Transverse colon (tissue), 4 donors: Measurements from ENCODE around the gene SESN3. TPM values are rescaled to one million over a fixed set of nuclear protein-coding genes. Genes with fewer than 3 reads are reported as not detected.
"Not testable (repeated sequence)": the region's sequence is repeated elsewhere in the genome, so short reads cannot be mapped to it uniquely, and the experiment has no call there.

Experiments
- DNase-seq: peaks from one replicate; pipeline ENCODE4 v3.0.0-alpha.2; 2019
- H3K27ac ChIP-seq, 4 donors: fragments of 200-600 bp; sonication (generic); 2 replicates each; pipeline ENCODE4 v1.5.1; 2016 to 2018; ENCODE audit warnings: inconsistent platforms in 4 of 4
- H3K27me3 ChIP-seq: fragments of 200-600 bp; sonication (generic); 2 replicates; pipeline ENCODE4 v1.5.1; 2017; ENCODE audit warnings: inconsistent platforms
- H3K36me3 ChIP-seq, 4 donors: fragments of 200-600 bp; sonication (generic); 2 replicates each; pipeline ENCODE4 v1.5.1; 2017 to 2019; ENCODE audit warnings: inconsistent platforms in 4 of 4
- H3K4me1 ChIP-seq, 4 donors: fragments of 200-600 bp; sonication (generic); 2 replicates each; pipeline ENCODE4 v1.5.1; 2017 to 2020; ENCODE audit warnings: inconsistent platforms in 4 of 4
- H3K4me3 ChIP-seq, 4 donors: fragments of 200-600 bp; sonication (generic); 1 replicate in 1 of 4; 2 replicates in 3 of 4; pipeline versions ENCODE4 v1.5.1 to v1.6.1; 2017 to 2019; ENCODE audit warnings: inconsistent platforms in 4 of 4
- H3K9me3 ChIP-seq, 2 donors: fragments of 200-600 bp; sonication (generic); 2 replicates each; pipeline ENCODE4 v1.5.1; 2017 to 2019; ENCODE audit warnings: inconsistent platforms in 2 of 2
- EP300 ChIP-seq: sonication (generic); formaldehyde crosslinking; IDR thresholded peaks from one replicate; pipeline ENCODE4 v1.6.1; 2017; ENCODE audit warnings: antibody characterized with exemption, low read depth
- POLR2A ChIP-seq: fragments of 450-650 bp; IDR thresholded peaks from one replicate; pipeline ENCODE4 v1.6.1; 2016; ENCODE audit warnings: antibody characterized with exemption, mild to moderate bottlenecking, moderate library complexity
- POLR2AphosphoS5 ChIP-seq, 3 donors: sonication (generic); formaldehyde crosslinking; IDR thresholded peaks; one replicate each; pipeline ENCODE4 v1.6.1; 2016; ENCODE audit warnings: antibody characterized with exemption in 3 of 3
- WGBS, 2 donors: methylation state at CpG; one replicate each; pipeline ENCODE4 v1.1.5; 2018; ENCODE audit warnings: low coverage in 1 of 2; 5-methylcytosine and 5-hydroxymethylcytosine counted together
- in situ Hi-C, 4 donors: fragments of 200-750 bp; cut with MboI; loops; one replicate each; pipeline versions ENCODE4 v1.15.0 to v1.15.1; 2017; ENCODE audit warnings: low sequenced_read_pairs in 3 of 4, low pct_ligation_motif_present in 1 of 4, low pct_unique_long_range_greater_than_20kb in 1 of 4
- intact Hi-C: fragments of 100-400 bp; cut with DNase I; formaldehyde crosslinking; loops from one replicate; pipeline ENCODE4 v1.15.1; 2023; ENCODE audit warnings: low total_unique reads
- total RNA-seq, 4 donors: library from RNA; depleted of rRNA; stranded (reverse); fragments of >200 nt; gene quantifications; one replicate each; pipeline ENCODE4 v1.1.0, GENCODE V29; 2016
- TF ChIP-seq, protein P1 (sequence below), 5 experiments: fragments of 200-600 bp in 3 of 5; fragments of 450-650 bp in 2 of 5; sonication (generic) in 3 of 5; IDR thresholded peaks; 1 replicate in 2 of 5; 2 replicates in 3 of 5; pipeline ENCODE4 v1.5.1; 2016 to 2017; ENCODE audit warnings: antibody characterized with exemption in 5 of 5, inconsistent platforms in 3 of 5, mild to moderate bottlenecking in 2 of 5, moderate library complexity in 1 of 5

The SESN3 gene
- total RNA-seq, 4 donors from 2014 or later: 3.4 to 16.8 (median 11.0) TPM

DNA sequence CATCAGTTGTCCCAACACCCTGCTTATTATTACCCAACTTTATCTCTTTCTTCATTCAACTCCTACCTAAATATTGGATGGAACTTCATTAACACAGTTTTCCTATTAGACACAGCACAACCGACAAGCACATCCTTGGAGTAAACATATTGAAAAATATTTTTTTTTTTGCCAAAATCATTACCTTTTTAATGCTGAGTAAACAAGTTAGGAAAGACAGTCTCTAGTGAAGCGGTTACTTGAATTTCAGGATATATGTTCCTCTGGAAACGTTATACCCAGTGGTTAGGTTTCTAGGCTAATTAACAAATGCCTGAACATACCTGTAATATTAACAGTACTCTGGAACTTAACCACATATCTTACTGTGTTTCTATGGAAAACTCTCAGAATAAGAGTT, 11.4 kb downstream of the SESN3 start:
- Histone ChIP-seq H3K27me3 (no peaks in the 10 kb centered on the region), H3K4me3 (no peak overlapping the region), H3K4me1 (no peaks in the 10 kb centered on the region), H3K27ac (no peak overlapping the region), H3K36me3 (no peaks in the 10 kb centered on the region), H3K9me3 (no peaks in the 10 kb centered on the region)
- intact Hi-C loops (no loop called here), in situ Hi-C loops (no loop called here)
- 94 to 96% methylated on average over 3 of the region's 3 CpGs for WGBS, 2 donors
- TF ChIP-seq EP300 (no peak), POLR2AphosphoS5 (IDR thresholded peaks at IDR 0.05) (no peak)
- no peak for DNase-seq

DNA sequence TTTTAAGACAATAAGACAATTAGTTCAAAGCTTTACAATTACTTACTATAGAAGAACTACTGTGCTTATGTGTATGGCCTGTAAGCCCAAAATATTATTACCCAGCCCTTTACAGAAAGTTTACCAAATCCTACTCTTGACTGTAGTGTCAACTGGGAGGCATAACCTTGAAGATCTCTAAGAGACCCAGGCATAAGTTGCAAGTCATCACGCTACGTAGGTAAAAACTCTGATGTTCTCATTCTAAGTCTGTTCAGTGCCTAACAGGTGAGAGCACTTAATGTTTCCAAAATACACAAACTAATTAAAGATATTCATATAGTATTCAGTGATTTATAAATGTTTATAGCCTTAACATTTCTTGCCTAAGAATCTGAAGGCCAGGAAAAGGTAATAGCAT, 12.9 kb downstream of the SESN3 start:
- no peaks in the 10 kb centered on the region for H3K9me3 ChIP-seq
- H3K27ac ChIP-seq: no peak overlapping the region
- no peak overlapping the region for H3K4me3 ChIP-seq
- H3K4me1 ChIP-seq: no peaks in the 10 kb centered on the region
- in situ Hi-C loops (no loop called here), intact Hi-C loops (no loop called here)
- DNase-seq: no peak
- TF ChIP-seq EP300 (no peak), POLR2A (no peak), POLR2AphosphoS5 (IDR thresholded peaks at IDR 0.05) (no peak)
- 97 to 100% methylated on average over 2 of the region's 2 CpGs for WGBS, 2 donors
- no peaks in the 10 kb centered on the region for H3K27me3 ChIP-seq
- H3K36me3 ChIP-seq: no peaks in the 10 kb centered on the region

DNA sequence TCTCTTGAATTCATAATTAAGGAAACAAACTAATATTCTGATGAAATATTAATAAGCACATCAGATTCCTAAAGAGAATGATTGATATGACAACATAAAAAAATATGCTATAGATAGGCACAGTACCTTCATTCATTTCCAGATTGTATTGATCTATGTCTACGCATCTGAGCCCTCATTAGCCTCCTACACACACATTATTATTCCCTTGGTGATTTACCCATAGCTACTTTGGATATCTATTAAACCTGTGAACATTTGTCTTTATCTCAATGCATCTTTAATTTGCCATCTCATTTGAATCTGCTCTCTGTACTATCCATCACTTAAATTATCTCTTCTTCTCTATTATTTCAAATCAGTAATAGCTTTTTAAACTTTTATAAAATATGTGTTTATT, 18.4 kb downstream of the SESN3 start:
- intact Hi-C loops (no loop called here), in situ Hi-C loops (no loop called here)
- Histone ChIP-seq H3K9me3 (no peaks in the 10 kb centered on the region), H3K27ac (no peak overlapping the region), H3K27me3 (no peaks in the 10 kb centered on the region), H3K36me3 (no peaks in the 10 kb centered on the region), H3K4me3 (no peak overlapping the region), H3K4me1 (no peaks in the 10 kb centered on the region)
- WGBS, 2 donors: 88 to 98% methylated on average over 1 of the region's 1 CpG
- TF ChIP-seq, protein P1, sequence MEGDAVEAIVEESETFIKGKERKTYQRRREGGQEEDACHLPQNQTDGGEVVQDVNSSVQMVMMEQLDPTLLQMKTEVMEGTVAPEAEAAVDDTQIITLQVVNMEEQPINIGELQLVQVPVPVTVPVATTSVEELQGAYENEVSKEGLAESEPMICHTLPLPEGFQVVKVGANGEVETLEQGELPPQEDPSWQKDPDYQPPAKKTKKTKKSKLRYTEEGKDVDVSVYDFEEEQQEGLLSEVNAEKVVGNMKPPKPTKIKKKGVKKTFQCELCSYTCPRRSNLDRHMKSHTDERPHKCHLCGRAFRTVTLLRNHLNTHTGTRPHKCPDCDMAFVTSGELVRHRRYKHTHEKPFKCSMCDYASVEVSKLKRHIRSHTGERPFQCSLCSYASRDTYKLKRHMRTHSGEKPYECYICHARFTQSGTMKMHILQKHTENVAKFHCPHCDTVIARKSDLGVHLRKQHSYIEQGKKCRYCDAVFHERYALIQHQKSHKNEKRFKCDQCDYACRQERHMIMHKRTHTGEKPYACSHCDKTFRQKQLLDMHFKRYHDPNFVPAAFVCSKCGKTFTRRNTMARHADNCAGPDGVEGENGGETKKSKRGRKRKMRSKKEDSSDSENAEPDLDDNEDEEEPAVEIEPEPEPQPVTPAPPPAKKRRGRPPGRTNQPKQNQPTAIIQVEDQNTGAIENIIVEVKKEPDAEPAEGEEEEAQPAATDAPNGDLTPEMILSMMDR (IDR thresholded peaks at IDR 0.05): no peak
- DNase-seq: no peak

DNA sequence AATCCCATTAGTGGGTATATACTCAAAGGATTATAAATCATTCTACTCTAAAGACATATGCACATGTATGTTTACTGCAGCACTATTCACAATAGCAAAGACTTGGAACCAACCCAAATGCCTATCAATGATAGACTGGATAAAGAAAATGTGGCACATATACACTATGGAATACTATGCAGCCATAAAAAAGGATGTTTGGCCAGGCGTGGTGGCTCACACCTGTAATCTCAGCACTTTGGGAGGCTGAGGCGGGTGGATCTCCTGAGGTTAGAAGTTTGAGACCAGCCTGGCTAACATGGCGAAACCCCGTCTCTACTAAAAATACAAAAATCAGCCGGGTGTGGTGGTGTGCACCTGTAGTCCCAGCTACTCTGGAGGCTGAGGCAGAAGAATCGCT, 21.5 kb downstream of the SESN3 start:
- H3K36me3 ChIP-seq, H3K27me3 ChIP-seq, H3K4me1 ChIP-seq, H3K4me3 ChIP-seq, H3K9me3 ChIP-seq, in situ Hi-C loops, H3K27ac ChIP-seq, intact Hi-C loops, DNase-seq: not testable (repeated sequence)
- WGBS, 2 donors: 95% methylated on average over 6 of the region's 6 CpGs; no CpG with 5 or more reads in 1 of the 2 donors

DNA sequence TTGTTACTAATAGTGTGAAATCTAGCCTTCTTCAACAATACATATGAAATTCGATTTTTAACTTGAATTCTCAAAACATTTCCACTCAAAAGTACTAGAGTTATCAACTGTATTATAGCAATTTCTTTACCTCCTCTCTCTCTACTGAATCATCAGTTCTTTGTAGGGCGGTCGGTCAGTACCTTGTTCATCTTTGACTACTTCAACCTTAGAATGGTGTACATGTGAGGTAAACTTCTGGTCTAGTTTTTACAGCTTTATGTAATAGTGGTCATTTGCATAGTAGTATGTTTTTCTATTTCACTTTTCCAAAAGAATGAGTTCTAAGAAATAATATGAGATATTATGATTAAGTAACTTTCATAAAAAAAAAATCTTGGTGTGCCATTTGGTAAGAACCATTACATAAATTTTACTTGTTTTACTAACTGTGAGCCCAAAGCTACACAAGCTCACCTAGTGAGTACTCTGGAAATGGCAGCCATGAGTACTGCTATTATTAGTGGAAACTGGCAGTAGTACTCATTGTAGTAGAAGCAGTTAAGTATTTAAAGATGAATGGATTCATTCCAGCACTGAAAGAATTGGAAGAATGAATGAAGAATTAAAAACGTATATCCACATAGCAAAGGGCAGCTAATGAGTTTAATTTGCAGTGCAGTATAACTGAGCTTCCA, 30.1 kb downstream of the SESN3 start:
- intact Hi-C loops: no loop called here
- in situ Hi-C loops: no loop called here

More for the DNA sequence above, 30.1 kb downstream of the SESN3 start:
- no peak overlapping the region for H3K4me3 ChIP-seq
- 86 to 94% methylated on average over 4 of the region's 4 CpGs for WGBS, 2 donors
- H3K27me3 ChIP-seq: no peaks in the 10 kb centered on the region
- no peak overlapping the region for H3K27ac ChIP-seq
- H3K36me3 ChIP-seq: no peaks in the 10 kb centered on the region
- H3K4me1 ChIP-seq: no peaks in the 10 kb centered on the region
- H3K9me3 ChIP-seq: no peaks in the 10 kb centered on the region
- no peak for DNase-seq
- TF ChIP-seq POLR2A (no peak), EP300 (no peak), POLR2AphosphoS5 (IDR thresholded peaks at IDR 0.05) (no peak)
- TF ChIP-seq, protein P1 (IDR thresholded peaks at IDR 0.05): no peak
